Iris pigment epithelial cell (primary cell): ENCODE data around the gene ZFP64.
"Not testable (repeated sequence)": the region's sequence is repeated elsewhere in the genome, so short reads cannot be mapped to it uniquely, and the experiment has no call there.

ENCODE experiments used
- DNase-seq: peaks from one replicate; pipeline ENCODE4 v3.0.0-alpha.2; 2011; ENCODE audit warnings: low read depth

Gene ZFP64

GRCh38 chr20:52191132-52191915, at the start of gene ZFP64:
TSS of gene ZFP64 (minus strand) at chr20:52191779. CDS start at chr20:52191636, 143 bp downstream.
- peak; percentile 81 for DNase-seq

GRCh38 chr20:52240802-52241201, 49.2 kb upstream of the ZFP64 start:
- no peak for DNase-seq

- DNase-seq: no peak
Observed at GRCh38 chr20:52239102-52239501, 47.5 kb upstream of the ZFP64 start.

- no peak for DNase-seq
Observed at GRCh38 chr20:52236292-52236691, 44.7 kb upstream of the ZFP64 start.

GRCh38 chr20:52235129-52235528, 43.5 kb upstream of the ZFP64 start:
- DNase-seq: no peak

- no peak for DNase-seq
Observed at GRCh38 chr20:52234302-52235045, 42.9 kb upstream of the ZFP64 start.

GRCh38 chr20:52231230-52231746, 39.7 kb upstream of the ZFP64 start:
- DNase-seq: no peak

GRCh38 chr20:52230409-52230808, 38.8 kb upstream of the ZFP64 start:
- DNase-seq: peak; percentile 3

GRCh38 chr20:52229346-52229745, 37.8 kb upstream of the ZFP64 start:
- DNase-seq: not testable (repeated sequence)

- no peak for DNase-seq
Observed at GRCh38 chr20:52226370-52226769, 34.8 kb upstream of the ZFP64 start.

- DNase-seq: no peak
Observed at GRCh38 chr20:52224920-52225319, 33.3 kb upstream of the ZFP64 start.

- not testable (repeated sequence) for DNase-seq
Observed at GRCh38 chr20:52221362-52221761, 29.8 kb upstream of the ZFP64 start.

- DNase-seq: not testable (repeated sequence)
Observed at GRCh38 chr20:52220891-52221290, 29.3 kb upstream of the ZFP64 start.

- DNase-seq: peak; percentile 10
Observed at GRCh38 chr20:52219441-52219840, 27.9 kb upstream of the ZFP64 start.

GRCh38 chr20:52217689-52218395, 26.3 kb upstream of the ZFP64 start:
- no peak for DNase-seq

GRCh38 chr20:52213995-52214394, 22.4 kb upstream of the ZFP64 start:
- no peak for DNase-seq

- no peak for DNase-seq
Observed at GRCh38 chr20:52212943-52213342, 21.4 kb upstream of the ZFP64 start.

GRCh38 chr20:52210037-52210990, 18.7 kb upstream of the ZFP64 start:
- no peak for DNase-seq

GRCh38 chr20:52209154-52209571, 17.6 kb upstream of the ZFP64 start:
- DNase-seq: no peak

GRCh38 chr20:52207020-52207810, 15.6 kb upstream of the ZFP64 start:
- DNase-seq: no peak
